ENCODE data around the gene SLIT3. TPM values are rescaled to one million over a fixed set of nuclear protein-coding genes. Genes with fewer than 3 reads are reported as not detected.
A peak's percentile ranks its signal among the peaks of the same experiment; 100 is the strongest.

SLIT3 gene
- total RNA-seq, 4 donors from 2014 or later, result 10.8 to 30.8 (median 18.4) TPM

- H3K27ac ChIP-seq, result peak overlapping the region; percentile 78
- H3K4me3 ChIP-seq, result peak overlapping the region; percentile 51
- no peak for DNase-seq (ENCODE audit: low spot score in 2 of 2)
- peaks cover 51% of the 10 kb centered on the region for H3K27me3 ChIP-seq
- no peaks in the 10 kb centered on the region for H3K9me3 ChIP-seq
- 6% methylated on average over 35 of the region's 35 CpGs for WGBS
- H3K4me1 ChIP-seq, result peaks cover 45% of the 10 kb centered on the region
- TF ChIP-seq POLR2AphosphoS5 (IDR thresholded peaks at IDR 0.05) (no peak), POLR2A (IDR thresholded peaks at IDR 0.05) (no peak)
- H3K36me3 ChIP-seq, result no peaks in the 10 kb centered on the region
These were observed 1.1 kb downstream of the SLIT3 start for GRCh38 chr5:169299663-169300467.

- Histone ChIP-seq H3K4me3 (peak overlapping the region; percentile 51), H3K9me3 (no peaks in the 10 kb centered on the region), H3K36me3 (no peaks in the 10 kb centered on the region), H3K27ac (peak overlapping the region; percentile 78), H3K4me1 (peaks cover 45% of the 10 kb centered on the region), H3K27me3 (peaks cover 48% of the 10 kb centered on the region)
- DNase-seq (ENCODE audit: low spot score in 2 of 2), result no peak
- TF ChIP-seq POLR2A (IDR thresholded peaks at IDR 0.05) (no peak), POLR2AphosphoS5 (IDR thresholded peaks at IDR 0.05) (no peak), EP300 (IDR thresholded peaks at IDR 0.05) (no peak)
- TF ChIP-seq, protein P1, sequence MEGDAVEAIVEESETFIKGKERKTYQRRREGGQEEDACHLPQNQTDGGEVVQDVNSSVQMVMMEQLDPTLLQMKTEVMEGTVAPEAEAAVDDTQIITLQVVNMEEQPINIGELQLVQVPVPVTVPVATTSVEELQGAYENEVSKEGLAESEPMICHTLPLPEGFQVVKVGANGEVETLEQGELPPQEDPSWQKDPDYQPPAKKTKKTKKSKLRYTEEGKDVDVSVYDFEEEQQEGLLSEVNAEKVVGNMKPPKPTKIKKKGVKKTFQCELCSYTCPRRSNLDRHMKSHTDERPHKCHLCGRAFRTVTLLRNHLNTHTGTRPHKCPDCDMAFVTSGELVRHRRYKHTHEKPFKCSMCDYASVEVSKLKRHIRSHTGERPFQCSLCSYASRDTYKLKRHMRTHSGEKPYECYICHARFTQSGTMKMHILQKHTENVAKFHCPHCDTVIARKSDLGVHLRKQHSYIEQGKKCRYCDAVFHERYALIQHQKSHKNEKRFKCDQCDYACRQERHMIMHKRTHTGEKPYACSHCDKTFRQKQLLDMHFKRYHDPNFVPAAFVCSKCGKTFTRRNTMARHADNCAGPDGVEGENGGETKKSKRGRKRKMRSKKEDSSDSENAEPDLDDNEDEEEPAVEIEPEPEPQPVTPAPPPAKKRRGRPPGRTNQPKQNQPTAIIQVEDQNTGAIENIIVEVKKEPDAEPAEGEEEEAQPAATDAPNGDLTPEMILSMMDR (IDR thresholded peaks at IDR 0.05), result no peak
- 28% methylated on average over 7 of the region's 7 CpGs for WGBS
These were observed 1.7 kb downstream of the SLIT3 start for GRCh38 chr5:169299191-169299662.

DNA sequence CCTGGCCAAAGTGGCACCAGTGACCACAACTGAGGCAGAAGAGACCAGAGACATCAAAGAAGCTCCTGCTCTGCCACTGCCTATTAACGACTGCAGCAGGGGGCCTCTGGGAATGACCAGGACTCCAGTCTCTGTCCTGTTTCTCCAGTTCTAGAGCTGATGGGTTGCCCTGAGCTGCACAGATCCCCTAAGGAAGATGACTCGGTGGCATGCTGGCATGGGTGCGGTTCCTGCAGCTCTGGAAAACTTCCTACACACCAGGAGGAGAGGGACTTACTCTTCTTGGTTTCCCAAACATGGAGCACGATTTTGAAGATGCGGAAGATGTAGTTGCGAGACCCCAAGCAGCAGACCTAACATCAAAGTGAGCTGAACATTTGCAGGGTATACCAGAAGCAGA is 2.7 kb downstream of the SLIT3 start:
- no peak for DNase-seq (ENCODE audit: low spot score in 2 of 2)
- Histone ChIP-seq H3K4me1 (peaks cover 45% of the 10 kb centered on the region), H3K4me3 (peak overlapping the region; percentile 51), H3K27ac (no peak overlapping the region), H3K36me3 (no peaks in the 10 kb centered on the region), H3K9me3 (no peaks in the 10 kb centered on the region), H3K27me3 (peaks cover 39% of the 10 kb centered on the region)
- WGBS, result 75% methylated on average over 6 of the region's 6 CpGs
- TF ChIP-seq POLR2AphosphoS5 (IDR thresholded peaks at IDR 0.05) (no peak), EP300 (IDR thresholded peaks at IDR 0.05) (no peak), POLR2A (IDR thresholded peaks at IDR 0.05) (no peak)
- TF ChIP-seq, protein P1 (IDR thresholded peaks at IDR 0.05), result no peak

- H3K4me3 ChIP-seq, result no peak overlapping the region
- no peak for DNase-seq (ENCODE audit: low spot score in 2 of 2)
- WGBS, result 71% methylated on average over 14 of the region's 14 CpGs
- peaks cover 31% of the 10 kb centered on the region for H3K27me3 ChIP-seq
- no peaks in the 10 kb centered on the region for H3K9me3 ChIP-seq
- TF ChIP-seq EP300 (IDR thresholded peaks at IDR 0.05) (no peak), POLR2A (IDR thresholded peaks at IDR 0.05) (no peak), POLR2AphosphoS5 (IDR thresholded peaks at IDR 0.05) (no peak)
- TF ChIP-seq, protein P1 (IDR thresholded peaks at IDR 0.05), result no peak
- no peaks in the 10 kb centered on the region for H3K36me3 ChIP-seq
- H3K4me1 ChIP-seq, result peaks cover 31% of the 10 kb centered on the region
- H3K27ac ChIP-seq, result peak overlapping the region; percentile 72
These were observed 4.4 kb downstream of the SLIT3 start for GRCh38 chr5:169296419-169297143.

DNA sequence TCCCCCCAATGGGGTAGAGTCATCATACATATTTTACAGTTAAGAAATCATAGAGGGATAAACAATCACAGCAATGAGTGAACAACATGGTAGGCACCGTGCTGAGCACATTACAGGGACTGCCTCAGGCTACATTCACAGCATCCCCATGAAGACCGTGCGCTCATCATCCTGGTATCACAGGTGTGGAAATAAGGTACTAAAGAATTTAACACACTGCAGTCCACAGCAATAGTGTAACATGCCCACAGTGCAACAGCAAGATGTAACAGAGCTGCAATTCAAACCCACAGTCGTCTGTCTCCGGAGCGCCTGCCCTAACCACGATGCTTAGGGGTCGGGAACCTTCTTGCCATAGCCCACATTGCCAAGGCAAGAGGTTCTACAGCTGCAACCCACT is 5.6 kb downstream of the SLIT3 start:
- DNase-seq (ENCODE audit: low spot score in 2 of 2), result no peak
- peaks cover 19% of the 10 kb centered on the region for H3K27me3 ChIP-seq
- H3K9me3 ChIP-seq, result no peaks in the 10 kb centered on the region
- H3K4me3 ChIP-seq, result no peak overlapping the region
- WGBS, result 78% methylated on average over 8 of the region's 8 CpGs
- peaks cover 24% of the 10 kb centered on the region for H3K4me1 ChIP-seq
- no peak for TF ChIP-seq POLR2AphosphoS5 (IDR thresholded peaks at IDR 0.05)
- TF ChIP-seq, protein P1 (IDR thresholded peaks at IDR 0.05), result no peak
- TF ChIP-seq POLR2A (IDR thresholded peaks at IDR 0.05), result no peak
- TF ChIP-seq EP300 (IDR thresholded peaks at IDR 0.05), result no peak
- no peaks in the 10 kb centered on the region for H3K36me3 ChIP-seq
- no peak overlapping the region for H3K27ac ChIP-seq

Measured in suprapubic skin (tissue), 4 donors.